IMR-90 (cell line): ENCODE results near the gene PCK1. TPM values are rescaled to one million over a fixed set of nuclear protein-coding genes. Genes with fewer than 3 reads are reported as not detected.

Source experiments
- ATAC-seq: fragments of 200-7000 bp; cut with Tn5 transposase; 2 replicates; pipeline ENCODE4 v1.9.1; 2020; ENCODE audit warnings: low read depth, mild to moderate bottlenecking, moderate library complexity
- BruUV-seq: library from RNA; stranded (reverse); fragments of 400-500 nt; replicated peaks from 2 replicates; lab custom pipeline; 2021; lab: Mats Ljungman, UMichigan
- CTCF ChIA-PET: fragments of 300-600 bp; formaldehyde crosslinking; extraction: SDS; loops from one replicate; lab custom pipeline; 2021; ENCODE audit warnings: antibody characterized with exemption; lab: Yijun Ruan, JAX
- POLR2A ChIA-PET: fragments of 300-600 bp; sonication (Branson Sonifier 250); formaldehyde crosslinking; loops from one replicate; lab custom pipeline; 2022; ENCODE audit warnings: antibody characterized with exemption; ENCODE audit not compliant: unreplicated experiment; lab: Charles Lee
- DNase-seq: peaks from one replicate; pipeline ENCODE4 v3.0.0; 2013
- H2AFZ ChIP-seq: replicated peaks from 2 replicates; pipeline ENCODE3; 2013; ENCODE audit warnings: low read length, mild to moderate bottlenecking; ENCODE audit not compliant: poor library complexity
- H2AK5ac ChIP-seq: 2 replicates; pipeline ENCODE4 v1.6.1; 2013; ENCODE audit warnings: low read depth, low read length, inconsistent platforms
- H2AK9ac ChIP-seq: replicated peaks from 2 replicates; pipeline ENCODE3; 2013; ENCODE audit warnings: mild to moderate bottlenecking, low read depth, low read length, moderate library complexity; ENCODE audit not compliant: poor library complexity
- H2BK120ac ChIP-seq: 2 replicates; pipeline ENCODE4 v1.6.1; 2013; ENCODE audit warnings: low read depth, low read length, inconsistent platforms
- H2BK15ac ChIP-seq: 3 replicates; pipeline ENCODE4 v1.6.1; 2013; ENCODE audit warnings: low read depth, low read length, inconsistent platforms
- H2BK20ac ChIP-seq: 2 replicates; pipeline ENCODE4 v1.6.1; 2013; ENCODE audit warnings: low read depth, mild to moderate bottlenecking, inconsistent platforms, low read length, moderate library complexity
- H2BK5ac ChIP-seq: 2 replicates; pipeline ENCODE4 v1.6.1; 2013; ENCODE audit warnings: mild to moderate bottlenecking, low read depth, low read length, inconsistent platforms; ENCODE audit not compliant: poor library complexity, severe bottlenecking
- H3K14ac ChIP-seq: replicated peaks from 2 replicates; pipeline ENCODE4 v1.6.1; 2013; ENCODE audit warnings: low read depth, low read length, inconsistent platforms
- H3K18ac ChIP-seq: 2 replicates; pipeline ENCODE4 v1.6.1; 2013; ENCODE audit warnings: low read depth, low read length, control low read depth
- H3K23ac ChIP-seq: 2 replicates; pipeline ENCODE4 v1.6.1; 2013; ENCODE audit warnings: low read depth, low read length, inconsistent platforms
- H3K27ac ChIP-seq: 2 replicates; pipeline ENCODE4 v1.5.1; 2013; ENCODE audit warnings: mild to moderate bottlenecking, control low read depth, low read length; ENCODE audit not compliant: insufficient read depth
- H3K27me3 ChIP-seq: 2 replicates; pipeline ENCODE4 v1.6.1; 2013; ENCODE audit warnings: low read length; ENCODE audit not compliant: control insufficient read depth, insufficient read depth
- H3K36me3 ChIP-seq: 2 replicates; pipeline ENCODE4 v1.6.1; 2013; ENCODE audit warnings: low read length, mixed read lengths; ENCODE audit not compliant: control insufficient read depth, insufficient read depth
- H3K4ac ChIP-seq: 2 replicates; pipeline ENCODE4 v1.6.1; 2013; ENCODE audit warnings: low read depth, low read length, inconsistent platforms
- H3K4me1 ChIP-seq: 2 replicates; pipeline ENCODE4 v1.6.1; 2013; ENCODE audit warnings: low read length, mixed read lengths; ENCODE audit not compliant: control insufficient read depth, insufficient read depth
- H3K4me2 ChIP-seq: 2 replicates; pipeline ENCODE4 v1.6.1; 2013; ENCODE audit warnings: low read depth, mild to moderate bottlenecking, control low read depth, low read length, moderate library complexity
- H3K4me3 ChIP-seq: 2 replicates; pipeline ENCODE4 v1.5.1; 2013; ENCODE audit warnings: low read depth, mild to moderate bottlenecking, control low read depth, low read length, moderate library complexity; ENCODE audit not compliant: insufficient read depth
- H3K56ac ChIP-seq: 2 replicates; pipeline ENCODE4 v1.6.1; 2013; ENCODE audit warnings: low read length, inconsistent platforms; ENCODE audit not compliant: insufficient read depth; ENCODE audit errors: extremely low read depth
- H3K79me1 ChIP-seq, 2 experiments: 2 replicates each; pipeline ENCODE4 v1.6.1; 2013; ENCODE audit warnings: low read length in 2 of 2, inconsistent platforms in 1 of 2, low read depth in 1 of 2
- H3K9ac ChIP-seq: 2 replicates; pipeline ENCODE4 v1.6.1; 2013; ENCODE audit warnings: low read depth, low read length, control low read depth
- H3K9me1 ChIP-seq: 2 replicates; pipeline ENCODE4 v1.6.1; 2013; ENCODE audit warnings: low read length, inconsistent platforms; ENCODE audit not compliant: insufficient read depth
- H3K9me3 ChIP-seq: 2 replicates; pipeline ENCODE4 v1.6.1; 2013; ENCODE audit warnings: low read length; ENCODE audit not compliant: control insufficient read depth, insufficient read depth
- H4K20me1 ChIP-seq: 2 replicates; pipeline ENCODE4 v1.6.1; 2013; ENCODE audit warnings: low read length, inconsistent platforms; ENCODE audit not compliant: insufficient read depth
- H4K5ac ChIP-seq: 2 replicates; pipeline ENCODE4 v1.6.1; 2013; ENCODE audit warnings: mild to moderate bottlenecking, low read depth, low read length, control low read depth
- H4K8ac ChIP-seq, 2 experiments: 2 replicates each; pipeline ENCODE4 v1.6.1; 2013; ENCODE audit warnings: low read depth in 2 of 2, low read length in 2 of 2, control low read depth in 1 of 2, inconsistent platforms in 1 of 2
- H4K91ac ChIP-seq: 2 replicates; pipeline ENCODE4 v1.6.1; 2013; ENCODE audit warnings: low read depth, low read length, inconsistent platforms; ENCODE audit not compliant: insufficient read depth
- MAFK ChIP-seq: IDR thresholded peaks from 2 replicates; pipeline ENCODE4 v1.6.1; 2012; ENCODE audit warnings: low read depth, low read length, improper control_type of control experiment
- SMC3 ChIP-seq: fragments of 150-350 bp; IDR thresholded peaks from 2 replicates; pipeline ENCODE4 v1.6.1; 2016; ENCODE audit warnings: low read depth, mild to moderate bottlenecking, antibody characterized with exemption, low read length, moderate library complexity
- WGBS, 2 experiments: methylation state at CpG; one replicate each; pipeline versions ENCODE4 v1.1.5 to v1.1.7; 2013; ENCODE audit warnings: missing lambda C conversion rate in 2 of 2; ENCODE audit not compliant: insufficient read length in 1 of 2; ENCODE audit errors: extremely low coverage in 2 of 2; 5-methylcytosine and 5-hydroxymethylcytosine counted together
- dilution Hi-C: fragments of 300-500 bp; cut with HindIII; formaldehyde crosslinking; loops from one replicate; pipeline ENCODE4 v1.14.3; 2018; ENCODE audit warnings: low sequenced_read_pairs; ENCODE audit not compliant: unreplicated experiment
- in situ Hi-C: fragments of 300-500 bp; cut with MboI; formaldehyde crosslinking; loops from 3 replicates; pipeline ENCODE4 v1.14.3; 2019; ENCODE audit warnings: low sequenced_read_pairs, inconsistent platforms, mixed read lengths
- intact Hi-C: fragments of 100-400 bp; cut with micrococcal nuclease; formaldehyde crosslinking; loops from 2 replicates; pipeline ENCODE4 v1.10.0; 2022
- polyA plus RNA-seq, 3 experiments: library from polyadenylated mRNA; depleted of rRNA; stranded (reverse); fragments of >200 nt; gene quantifications; 2 replicates each; pipeline ENCODE4 v1.2.3, GENCODE V29; 2012; ENCODE audit warnings: low replicate concordance in 1 of 3
- total RNA-seq: library from RNA; depleted of rRNA; stranded (reverse); fragments of >200 nt; gene quantifications from 2 replicates; pipeline ENCODE4 v1.2.3, GENCODE V29; 2012

PCK1 gene
- total and polyA plus RNA-seq, 2 of the 4 experiments (the other 2 are of a cell fraction), result not detected

DNA sequence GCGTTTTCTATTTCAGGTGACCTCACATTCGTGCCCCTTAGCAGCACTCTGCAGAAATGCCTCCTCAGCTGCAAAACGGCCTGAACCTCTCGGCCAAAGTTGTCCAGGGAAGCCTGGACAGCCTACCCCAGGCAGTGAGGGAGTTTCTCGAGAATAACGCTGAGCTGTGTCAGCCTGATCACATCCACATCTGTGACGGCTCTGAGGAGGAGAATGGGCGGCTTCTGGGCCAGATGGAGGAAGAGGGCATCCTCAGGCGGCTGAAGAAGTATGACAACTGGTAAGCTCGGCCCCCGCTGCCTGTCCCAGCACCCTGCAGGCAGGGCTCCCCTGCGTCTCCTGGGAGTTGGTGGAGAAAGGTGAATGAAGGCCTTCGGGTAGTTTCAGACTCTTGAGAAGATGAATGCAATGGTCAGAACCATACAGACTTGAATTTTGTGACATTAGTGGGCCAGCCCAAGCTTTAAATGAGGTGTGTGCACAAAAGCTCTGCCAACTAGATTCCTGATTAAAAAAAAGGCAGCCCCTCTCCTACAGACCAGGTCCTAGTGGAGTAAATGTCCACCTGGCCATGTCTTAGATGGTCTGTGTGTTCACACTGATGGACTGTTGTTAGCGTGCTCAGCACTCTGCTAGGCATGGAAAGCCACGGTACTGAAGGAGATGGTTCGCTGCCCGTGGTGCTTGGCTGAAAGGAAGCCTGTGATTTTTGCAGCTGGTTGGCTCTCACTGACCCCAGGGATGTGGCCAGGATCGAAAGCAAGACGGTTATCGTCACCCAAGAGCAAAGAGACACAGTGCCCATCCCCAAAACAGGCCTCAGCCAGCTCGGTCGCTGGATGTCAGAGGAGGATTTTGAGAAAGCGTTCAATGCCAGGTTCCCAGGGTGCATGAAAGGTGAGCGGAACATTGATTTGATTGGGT is 708 bp downstream of the PCK1 start:
- CTCF ChIA-PET, result no interaction called here
- Histone ChIP-seq H2AK5ac (no peak overlapping the region), H3K79me1 (no peaks in the 10 kb centered on the region), H3K4ac (no peak overlapping the region), H3K27me3 (peaks cover 7% of the 10 kb centered on the region), H4K91ac (no peak overlapping the region), H2BK15ac (no peak overlapping the region), H4K5ac (no peak overlapping the region), H3K18ac (no peak overlapping the region), H3K4me2 (no peak overlapping the region), H2BK5ac (no peak overlapping the region), H3K56ac (no peak overlapping the region), H4K20me1 (no peaks in the 10 kb centered on the region), H2BK120ac (no peak overlapping the region), H3K9me1 (no peaks in the 10 kb centered on the region), H3K9me3 (no peaks in the 10 kb centered on the region), H2BK20ac (no peak overlapping the region), H3K9ac (no peak overlapping the region), H3K4me1 (no peaks in the 10 kb centered on the region), H3K4me3 (no peak overlapping the region), H2AFZ (no peak overlapping the region), H3K27ac (no peak overlapping the region), H2AK9ac (peak overlapping the region; percentile 34), H3K23ac (no peak overlapping the region), H3K36me3 (no peaks in the 10 kb centered on the region), H4K8ac (no peak overlapping the region), H3K14ac (no peak overlapping the region)
- in situ Hi-C loops, result no loop called here
- no peak for DNase-seq
- TF ChIP-seq MAFK (no peak), SMC3 (no peak)
- ATAC-seq, result no peak
- dilution Hi-C loops, result no loop called here
- POLR2A ChIA-PET, result no interaction called here
- 52% methylated on average over 7 of the region's 24 CpGs; no CpG with 5 or more reads in 1 of the 2 experiments for WGBS, 2 experiments
- intact Hi-C loops, result no loop called here
- no TSS peak for BruUV-seq
